IMR-90 (cell line): ENCODE results near the gene TGOLN2. TPM values are rescaled to one million over a fixed set of nuclear protein-coding genes. Genes with fewer than 3 reads are reported as not detected.

Experiments used
- ATAC-seq: fragments of 200-7000 bp; cut with Tn5 transposase; 2 replicates; pipeline ENCODE4 v1.9.1; 2020; ENCODE audit warnings: low read depth, mild to moderate bottlenecking, moderate library complexity
- BruUV-seq: library from RNA; stranded (reverse); fragments of 400-500 nt; replicated peaks from 2 replicates; lab custom pipeline; 2021; lab: Mats Ljungman, UMichigan
- CTCF ChIA-PET: fragments of 300-600 bp; formaldehyde crosslinking; extraction: SDS; loops from one replicate; lab custom pipeline; 2021; ENCODE audit warnings: antibody characterized with exemption; lab: Yijun Ruan, JAX
- POLR2A ChIA-PET: fragments of 300-600 bp; sonication (Branson Sonifier 250); formaldehyde crosslinking; loops from one replicate; lab custom pipeline; 2022; ENCODE audit warnings: antibody characterized with exemption; ENCODE audit not compliant: unreplicated experiment; lab: Charles Lee
- DNase-seq: peaks from one replicate; pipeline ENCODE4 v3.0.0; 2013
- H2AFZ ChIP-seq: replicated peaks from 2 replicates; pipeline ENCODE3; 2013; ENCODE audit warnings: low read length, mild to moderate bottlenecking; ENCODE audit not compliant: poor library complexity
- H2AK5ac ChIP-seq: 2 replicates; pipeline ENCODE4 v1.6.1; 2013; ENCODE audit warnings: low read depth, low read length, inconsistent platforms
- H2AK9ac ChIP-seq: replicated peaks from 2 replicates; pipeline ENCODE3; 2013; ENCODE audit warnings: mild to moderate bottlenecking, low read depth, low read length, moderate library complexity; ENCODE audit not compliant: poor library complexity
- H2BK120ac ChIP-seq: 2 replicates; pipeline ENCODE4 v1.6.1; 2013; ENCODE audit warnings: low read depth, low read length, inconsistent platforms
- H2BK15ac ChIP-seq: 3 replicates; pipeline ENCODE4 v1.6.1; 2013; ENCODE audit warnings: low read depth, low read length, inconsistent platforms
- H2BK20ac ChIP-seq: 2 replicates; pipeline ENCODE4 v1.6.1; 2013; ENCODE audit warnings: low read depth, mild to moderate bottlenecking, inconsistent platforms, low read length, moderate library complexity
- H2BK5ac ChIP-seq: 2 replicates; pipeline ENCODE4 v1.6.1; 2013; ENCODE audit warnings: mild to moderate bottlenecking, low read depth, low read length, inconsistent platforms; ENCODE audit not compliant: poor library complexity, severe bottlenecking
- H3K14ac ChIP-seq: replicated peaks from 2 replicates; pipeline ENCODE4 v1.6.1; 2013; ENCODE audit warnings: low read depth, low read length, inconsistent platforms
- H3K18ac ChIP-seq: 2 replicates; pipeline ENCODE4 v1.6.1; 2013; ENCODE audit warnings: low read depth, low read length, control low read depth
- H3K23ac ChIP-seq: 2 replicates; pipeline ENCODE4 v1.6.1; 2013; ENCODE audit warnings: low read depth, low read length, inconsistent platforms
- H3K27ac ChIP-seq: 2 replicates; pipeline ENCODE4 v1.5.1; 2013; ENCODE audit warnings: mild to moderate bottlenecking, control low read depth, low read length; ENCODE audit not compliant: insufficient read depth
- H3K27me3 ChIP-seq: 2 replicates; pipeline ENCODE4 v1.6.1; 2013; ENCODE audit warnings: low read length; ENCODE audit not compliant: control insufficient read depth, insufficient read depth
- H3K36me3 ChIP-seq: 2 replicates; pipeline ENCODE4 v1.6.1; 2013; ENCODE audit warnings: low read length, mixed read lengths; ENCODE audit not compliant: control insufficient read depth, insufficient read depth
- H3K4ac ChIP-seq: 2 replicates; pipeline ENCODE4 v1.6.1; 2013; ENCODE audit warnings: low read depth, low read length, inconsistent platforms
- H3K4me1 ChIP-seq: 2 replicates; pipeline ENCODE4 v1.6.1; 2013; ENCODE audit warnings: low read length, mixed read lengths; ENCODE audit not compliant: control insufficient read depth, insufficient read depth
- H3K4me2 ChIP-seq: 2 replicates; pipeline ENCODE4 v1.6.1; 2013; ENCODE audit warnings: low read depth, mild to moderate bottlenecking, control low read depth, low read length, moderate library complexity
- H3K4me3 ChIP-seq: 2 replicates; pipeline ENCODE4 v1.5.1; 2013; ENCODE audit warnings: low read depth, mild to moderate bottlenecking, control low read depth, low read length, moderate library complexity; ENCODE audit not compliant: insufficient read depth
- H3K56ac ChIP-seq: 2 replicates; pipeline ENCODE4 v1.6.1; 2013; ENCODE audit warnings: low read length, inconsistent platforms; ENCODE audit not compliant: insufficient read depth; ENCODE audit errors: extremely low read depth
- H3K79me1 ChIP-seq, 2 experiments: 2 replicates each; pipeline ENCODE4 v1.6.1; 2013; ENCODE audit warnings: low read length in 2 of 2, inconsistent platforms in 1 of 2, low read depth in 1 of 2
- H3K9ac ChIP-seq: 2 replicates; pipeline ENCODE4 v1.6.1; 2013; ENCODE audit warnings: low read depth, low read length, control low read depth
- H3K9me1 ChIP-seq: 2 replicates; pipeline ENCODE4 v1.6.1; 2013; ENCODE audit warnings: low read length, inconsistent platforms; ENCODE audit not compliant: insufficient read depth
- H3K9me3 ChIP-seq: 2 replicates; pipeline ENCODE4 v1.6.1; 2013; ENCODE audit warnings: low read length; ENCODE audit not compliant: control insufficient read depth, insufficient read depth
- H4K20me1 ChIP-seq: 2 replicates; pipeline ENCODE4 v1.6.1; 2013; ENCODE audit warnings: low read length, inconsistent platforms; ENCODE audit not compliant: insufficient read depth
- H4K5ac ChIP-seq: 2 replicates; pipeline ENCODE4 v1.6.1; 2013; ENCODE audit warnings: mild to moderate bottlenecking, low read depth, low read length, control low read depth
- H4K8ac ChIP-seq, 2 experiments: 2 replicates each; pipeline ENCODE4 v1.6.1; 2013; ENCODE audit warnings: low read depth in 2 of 2, low read length in 2 of 2, control low read depth in 1 of 2, inconsistent platforms in 1 of 2
- H4K91ac ChIP-seq: 2 replicates; pipeline ENCODE4 v1.6.1; 2013; ENCODE audit warnings: low read depth, low read length, inconsistent platforms; ENCODE audit not compliant: insufficient read depth
- CEBPB ChIP-seq: IDR thresholded peaks from 2 replicates; pipeline ENCODE4 v1.6.1; 2012; ENCODE audit warnings: low read depth, low read length, improper control_type of control experiment
- CHD1 ChIP-seq: IDR thresholded peaks from 2 replicates; pipeline ENCODE4 v1.6.1; 2012; ENCODE audit warnings: low read depth, low read length, improper control_type of control experiment
- MAFK ChIP-seq: IDR thresholded peaks from 2 replicates; pipeline ENCODE4 v1.6.1; 2012; ENCODE audit warnings: low read depth, low read length, improper control_type of control experiment
- MAZ ChIP-seq: IDR thresholded peaks from 2 replicates; pipeline ENCODE4 v1.6.1; 2012; ENCODE audit warnings: low read depth, mild to moderate bottlenecking, low read length, improper control_type of control experiment, moderate library complexity, borderline replicate concordance
- MXI1 ChIP-seq: IDR thresholded peaks from 2 replicates; pipeline ENCODE4 v1.6.1; 2012; ENCODE audit warnings: low read depth, mild to moderate bottlenecking, low read length, moderate library complexity, borderline replicate concordance
- NFE2L2 ChIP-seq: fragments of 150-350 bp; IDR thresholded peaks from 2 replicates; pipeline ENCODE4 v1.6.1; 2016; ENCODE audit warnings: low read depth, mild to moderate bottlenecking, low read length
- POLR2A ChIP-seq: IDR thresholded peaks from 2 replicates; pipeline ENCODE4 v1.6.1; 2012; ENCODE audit warnings: mild to moderate bottlenecking, low read depth, low read length
- RAD21 ChIP-seq: IDR thresholded peaks from 2 replicates; pipeline ENCODE4 v1.6.1; 2012; ENCODE audit warnings: low read length, improper control_type of control experiment
- RCOR1 ChIP-seq: IDR thresholded peaks from 2 replicates; pipeline ENCODE4 v1.6.1; 2012; ENCODE audit warnings: mild to moderate bottlenecking, low read length, improper control_type of control experiment; ENCODE audit not compliant: insufficient replicate concordance
- RFX5 ChIP-seq: IDR thresholded peaks from 2 replicates; pipeline ENCODE4 v1.8.0; 2012; ENCODE audit warnings: low read depth, mild to moderate bottlenecking, low read length, moderate library complexity
- WGBS, 2 experiments: methylation state at CpG; one replicate each; pipeline versions ENCODE4 v1.1.5 to v1.1.7; 2013; ENCODE audit warnings: missing lambda C conversion rate in 2 of 2; ENCODE audit not compliant: insufficient read length in 1 of 2; ENCODE audit errors: extremely low coverage in 2 of 2; 5-methylcytosine and 5-hydroxymethylcytosine counted together
- dilution Hi-C: fragments of 300-500 bp; cut with HindIII; formaldehyde crosslinking; loops from one replicate; pipeline ENCODE4 v1.14.3; 2018; ENCODE audit warnings: low sequenced_read_pairs; ENCODE audit not compliant: unreplicated experiment
- in situ Hi-C: fragments of 300-500 bp; cut with MboI; formaldehyde crosslinking; loops from 3 replicates; pipeline ENCODE4 v1.14.3; 2019; ENCODE audit warnings: low sequenced_read_pairs, inconsistent platforms, mixed read lengths
- intact Hi-C: fragments of 100-400 bp; cut with micrococcal nuclease; formaldehyde crosslinking; loops from 2 replicates; pipeline ENCODE4 v1.10.0; 2022
- polyA plus RNA-seq, 3 experiments: library from polyadenylated mRNA; depleted of rRNA; stranded (reverse); fragments of >200 nt; gene quantifications; 2 replicates each; pipeline ENCODE4 v1.2.3, GENCODE V29; 2012; ENCODE audit warnings: low replicate concordance in 1 of 3
- total RNA-seq: library from RNA; depleted of rRNA; stranded (reverse); fragments of >200 nt; gene quantifications from 2 replicates; pipeline ENCODE4 v1.2.3, GENCODE V29; 2012
- TF ChIP-seq, protein P1 (sequence below): fragments of 150-350 bp; IDR thresholded peaks from 2 replicates; pipeline ENCODE4 v1.6.1; 2016; ENCODE audit warnings: low read depth, mild to moderate bottlenecking, low read length, moderate library complexity, borderline replicate concordance

The TGOLN2 gene
- total and polyA plus RNA-seq, 2 of the 4 experiments (the other 2 are of a cell fraction): 57.7 to 92.3 TPM

DNA sequence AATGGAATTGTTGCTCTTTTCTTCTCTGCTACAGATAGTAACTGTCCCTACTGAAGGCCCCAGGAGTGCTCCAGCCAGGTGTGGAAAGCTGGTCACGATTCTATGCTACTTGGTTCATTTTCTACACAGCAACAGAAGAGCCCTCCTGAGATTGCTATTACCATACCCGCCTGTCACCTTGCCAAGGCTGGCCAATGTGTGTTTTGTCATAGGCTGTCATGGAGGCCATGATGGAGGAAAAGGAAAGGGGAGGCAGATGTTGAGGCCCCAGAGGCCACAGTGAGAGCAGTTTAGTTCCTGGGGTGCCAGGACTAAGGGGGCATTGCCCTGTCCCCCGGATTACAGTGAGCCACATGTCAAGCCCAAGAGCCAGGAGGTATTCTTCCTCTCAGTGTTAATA lies 27.7 kb upstream of the TGOLN2 start:
- no peak overlapping the region; the same call in 1 of the 2 replicates for H2AK5ac ChIP-seq
- ChIA-PET CTCF (interaction anchor here (0.9 kb wide), 1 partner anchor 10 kb away, joined by 3 read pairs; no protein-coding TSS in a partner anchor), POLR2A (no interaction called here)
- H2AFZ ChIP-seq: no peak overlapping the region
- H3K4me3 ChIP-seq: peak overlapping the region; percentile 64
- no peaks in the 10 kb centered on the region for H3K9me3 ChIP-seq
- peaks cover 16% of the 10 kb centered on the region for H3K9me1 ChIP-seq
- peak overlapping the region; percentile 88 to 99; a peak in 3 of 4 replicates for H4K8ac ChIP-seq
- H3K4me1 ChIP-seq: peaks cover 6% of the 10 kb centered on the region
- H4K20me1 ChIP-seq: no peaks in the 10 kb centered on the region
- H3K4ac ChIP-seq: no peak overlapping the region
- H3K18ac ChIP-seq: no peak overlapping the region
- ATAC-seq (no peak), DNase-seq (no peak)
- 0 out of 2 replicates have a peak overlapping the region, but pooled peaks have one; percentile 39 for H3K23ac ChIP-seq
- no CpG with 5 or more reads among the region's 3 CpGs for WGBS, 2 experiments
- peak overlapping the region; percentile 87 for H3K4me2 ChIP-seq
- H3K56ac ChIP-seq: no peak overlapping the region
- H4K5ac ChIP-seq: peak overlapping the region; percentile 12; the same call in 1 of the 2 replicates
- H3K79me1 ChIP-seq: peaks cover 35 to 54% of the 10 kb centered on the region in 2 experiments
- in situ Hi-C loops: no loop called here
- no peaks in the 10 kb centered on the region for H3K27me3 ChIP-seq
- no peak for TF ChIP-seq RAD21
- TF ChIP-seq CEBPB: no peak
- no peak for TF ChIP-seq NFE2L2
- TF ChIP-seq RFX5: no peak
- no peak for TF ChIP-seq CHD1
- TF ChIP-seq MAZ: no peak
- TF ChIP-seq POLR2A: no peak
- TF ChIP-seq RCOR1: no peak
- TF ChIP-seq, protein P1, sequence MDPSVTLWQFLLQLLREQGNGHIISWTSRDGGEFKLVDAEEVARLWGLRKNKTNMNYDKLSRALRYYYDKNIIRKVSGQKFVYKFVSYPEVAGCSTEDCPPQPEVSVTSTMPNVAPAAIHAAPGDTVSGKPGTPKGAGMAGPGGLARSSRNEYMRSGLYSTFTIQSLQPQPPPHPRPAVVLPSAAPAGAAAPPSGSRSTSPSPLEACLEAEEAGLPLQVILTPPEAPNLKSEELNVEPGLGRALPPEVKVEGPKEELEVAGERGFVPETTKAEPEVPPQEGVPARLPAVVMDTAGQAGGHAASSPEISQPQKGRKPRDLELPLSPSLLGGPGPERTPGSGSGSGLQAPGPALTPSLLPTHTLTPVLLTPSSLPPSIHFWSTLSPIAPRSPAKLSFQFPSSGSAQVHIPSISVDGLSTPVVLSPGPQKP: no peak
- no peak for TF ChIP-seq MXI1
- no peak for TF ChIP-seq MAFK
- H2BK5ac ChIP-seq: no peak overlapping the region
- H3K36me3 ChIP-seq: peaks cover 22% of the 10 kb centered on the region
- H3K27ac ChIP-seq: no peak overlapping the region; the same call in 1 of the 2 replicates
- no peak overlapping the region for H2BK15ac ChIP-seq
- H4K91ac ChIP-seq: no peak overlapping the region
- BruUV-seq: no TSS peak
- dilution Hi-C loops: no loop called here
- intact Hi-C loops: loop anchor here (2.0 kb wide), 1 partner anchor 57 kb away; no protein-coding TSS in a partner anchor
- peak overlapping the region; percentile 62 for H2AK9ac ChIP-seq
- H2BK20ac ChIP-seq: no peak overlapping the region
- peak overlapping the region; percentile 96; the same call in 1 of the 2 replicates for H3K9ac ChIP-seq
- no peak overlapping the region for H2BK120ac ChIP-seq
- H3K14ac ChIP-seq: 0 out of 2 replicates have a peak overlapping the region, but pooled peaks have one; percentile 39
